DMS 273 (cell line): Measurements from ENCODE around the gene PSMA7.

Source experiments
- DNase-seq: peaks from one replicate; lab custom pipeline; 2025; ENCODE audit not compliant: unreplicated experiment; lab: John Stamatoyannopoulos, UW

PSMA7 gene

GRCh38 chr20:62096421-62097380 lies 46.5 kb downstream of the PSMA7 start:
- no peak for DNase-seq

GRCh38 chr20:62089393-62089792 lies 53.8 kb downstream of the PSMA7 start:
- no peak for DNase-seq

GRCh38 chr20:62088258-62089127 lies 54.7 kb downstream of the PSMA7 start:
- peak; percentile 26 for DNase-seq

- DNase-seq, result no peak
Measured at GRCh38 chr20:62087632-62088031, 55.6 kb downstream of the PSMA7 start.

GRCh38 chr20:62087227-62087626 lies 56.0 kb downstream of the PSMA7 start:
- DNase-seq, result peak; percentile 45
